Activated CD4-positive, alpha-beta T cell treated with anti-CD3 and anti-CD28 coated beads, Interleukin-2, amount 50 U/mL, for 24 hours (primary cell): ENCODE results near the gene EMP3.

Experiments
- DNase-seq, 2 donors: peaks; one replicate each; pipeline ENCODE4 v3.0.0-alpha.2; 2020; ENCODE audit warnings: low read depth in 1 of 2, low spot score in 1 of 2

The EMP3 gene

DNA sequence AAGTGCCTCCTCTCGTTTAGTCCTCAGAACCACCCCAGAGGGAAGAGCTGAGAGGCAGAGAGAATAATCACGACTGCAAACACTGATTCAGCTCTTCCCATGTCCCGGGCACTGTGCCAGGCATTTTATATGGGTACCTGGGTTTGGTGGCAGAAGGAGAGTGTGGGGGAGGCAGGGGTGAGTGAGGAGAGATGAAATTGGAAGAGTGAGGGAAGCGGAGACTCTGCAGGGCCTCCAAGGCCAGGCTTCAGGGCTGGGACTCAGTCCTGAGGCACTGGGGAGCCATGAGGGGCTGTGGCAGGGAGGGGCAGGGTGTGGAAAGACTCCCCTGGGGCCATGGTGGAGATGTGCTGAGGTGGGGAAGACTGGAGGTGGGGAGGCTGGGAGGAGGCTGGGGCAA lies 47.6 kb downstream of the EMP3 start:
- no peak for DNase-seq

DNA sequence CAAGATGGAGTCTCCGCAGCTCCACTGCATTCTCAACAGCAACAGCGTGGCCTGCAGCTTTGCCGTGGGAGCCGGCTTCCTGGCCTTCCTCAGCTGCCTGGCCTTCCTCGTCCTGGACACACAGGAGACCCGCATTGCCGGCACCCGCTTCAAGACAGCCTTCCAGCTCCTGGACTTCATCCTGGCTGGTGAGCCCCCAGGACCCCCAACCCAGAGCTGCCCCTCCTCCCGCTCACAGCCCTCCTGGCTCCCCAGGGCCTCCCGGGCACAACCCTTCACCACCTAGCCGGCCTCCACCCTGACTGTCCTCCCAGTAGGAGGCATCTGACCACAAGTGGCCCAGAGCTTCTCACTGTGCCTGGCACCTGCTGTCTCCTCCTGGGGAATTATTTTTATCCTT lies 48.2 kb downstream of the EMP3 start:
- no peak for DNase-seq

DNA sequence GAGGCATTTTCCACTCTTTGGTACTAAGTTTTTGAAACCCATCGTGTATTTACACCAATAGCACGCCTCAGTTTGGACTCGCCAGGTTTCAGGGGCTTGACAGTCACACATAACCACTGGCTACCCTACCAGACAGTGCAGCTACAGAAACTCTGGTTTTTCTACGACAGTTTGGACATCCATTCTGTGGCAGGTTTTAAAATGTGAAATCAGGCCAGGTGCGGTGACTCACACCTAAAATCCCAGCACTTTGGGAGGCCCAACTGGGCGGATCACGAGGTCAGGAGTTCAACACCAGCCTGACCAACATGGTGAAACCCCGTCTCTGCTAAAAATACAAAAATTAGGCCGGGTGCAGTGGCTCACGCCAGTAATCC lies 52.8 kb downstream of the EMP3 start:
- no peak for DNase-seq

DNA sequence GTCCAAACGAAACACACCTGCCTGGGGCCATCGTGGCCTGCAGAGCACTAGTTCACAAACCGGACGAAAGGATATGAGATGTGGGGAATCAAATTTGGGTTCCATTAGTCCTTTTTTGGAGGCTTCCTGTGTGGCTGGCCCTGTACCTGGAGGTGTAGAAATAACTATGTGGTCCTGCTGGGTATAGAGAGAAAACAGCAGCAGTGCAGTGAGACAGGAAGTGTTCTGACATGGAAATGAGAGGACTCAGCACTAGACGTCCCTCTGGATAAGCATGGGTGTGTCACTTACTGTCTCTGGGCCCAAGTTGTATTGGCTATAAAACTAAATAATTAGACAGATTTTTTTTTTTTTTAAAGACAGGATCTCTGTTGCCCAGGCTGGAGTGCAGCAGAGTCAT lies 53.7 kb downstream of the EMP3 start:
- no peak for DNase-seq
